OCI-LY7 (cell line): ENCODE results near the gene ANTKMT. TPM values are rescaled to one million over a fixed set of nuclear protein-coding genes. Genes with fewer than 3 reads are reported as not detected.
"Not testable (repeated sequence)": the region's sequence is repeated elsewhere in the genome, so short reads cannot be mapped to it uniquely, and the experiment has no call there.

ENCODE experiments used
- BruUV-seq: library from RNA; stranded (reverse); fragments of 400-500 nt; replicated peaks from 2 replicates; lab custom pipeline; 2021; lab: Mats Ljungman, UMichigan
- CTCF ChIA-PET: fragments of 300-600 bp; sonication (Branson Sonifier 250); formaldehyde crosslinking; loops from one replicate; lab custom pipeline; 2022; ENCODE audit warnings: antibody characterized with exemption; ENCODE audit not compliant: unreplicated experiment; lab: Charles Lee
- POLR2A ChIA-PET: fragments of 300-600 bp; sonication (Branson Sonifier 250); formaldehyde crosslinking; loops from one replicate; lab custom pipeline; 2022; ENCODE audit warnings: antibody characterized with exemption; lab: Charles Lee
- DNase-seq: peaks from one replicate; pipeline ENCODE4 v3.0.0-alpha.2; 2015; ENCODE audit warnings: low spot score
- H2AFZ ChIP-seq: fragments of 200-600 bp; sonication (generic), shearing (Covaris generic); 2 replicates; pipeline ENCODE4 v1.6.1; 2014; ENCODE audit warnings: mild to moderate bottlenecking, antibody characterized with exemption, low read length, moderate library complexity
- H3K27ac ChIP-seq: fragments of 200-600 bp; sonication (generic); 2 replicates; pipeline ENCODE4 v1.5.1; 2014; ENCODE audit warnings: mixed run types, low read depth, mild to moderate bottlenecking, moderate library complexity, low read length, inconsistent platforms; ENCODE audit not compliant: poor library complexity, severe bottlenecking
- H3K36me3 ChIP-seq: fragments of 200-600 bp; sonication (generic); 2 replicates; pipeline ENCODE4 v1.6.1; 2014; ENCODE audit warnings: mild to moderate bottlenecking, antibody characterized with exemption, low read length, moderate library complexity, mixed read lengths; ENCODE audit not compliant: insufficient read depth
- H3K4me1 ChIP-seq: fragments of 200-600 bp; sonication (generic); 2 replicates; pipeline ENCODE4 v1.5.1; 2014; ENCODE audit warnings: mild to moderate bottlenecking, low read length; ENCODE audit not compliant: insufficient read depth, poor library complexity, severe bottlenecking
- H3K4me2 ChIP-seq: fragments of 200-600 bp; sonication (generic); 2 replicates; pipeline ENCODE4 v1.6.1; 2014; ENCODE audit warnings: mild to moderate bottlenecking, low read length
- H3K4me3 ChIP-seq: fragments of 200-600 bp; sonication (generic); 2 replicates; pipeline ENCODE4 v1.5.1; 2014; ENCODE audit warnings: mild to moderate bottlenecking, low read depth, low read length; ENCODE audit not compliant: poor library complexity, severe bottlenecking
- H3K79me2 ChIP-seq: fragments of 200-600 bp; sonication (generic); 2 replicates; pipeline ENCODE4 v1.6.1; 2016; ENCODE audit warnings: low read depth, mild to moderate bottlenecking, low read length, moderate library complexity, mixed read lengths; ENCODE audit not compliant: insufficient read depth
- H3K9me2 ChIP-seq: fragments of 200-600 bp; sonication (generic); 2 replicates; pipeline ENCODE4 v1.6.1; 2016; ENCODE audit warnings: mild to moderate bottlenecking, low read length, mixed read lengths; ENCODE audit not compliant: insufficient read depth
- H3K9me3 ChIP-seq: fragments of 200-600 bp; sonication (generic); 2 replicates; pipeline ENCODE4 v1.6.1; 2014; ENCODE audit warnings: mild to moderate bottlenecking, mixed run types, low read length, mixed read lengths
- H4K20me1 ChIP-seq: fragments of 200-600 bp; sonication (generic); 2 replicates; pipeline ENCODE4 v1.6.1; 2014; ENCODE audit warnings: mild to moderate bottlenecking, antibody characterized with exemption, low read length, moderate library complexity, mixed read lengths; ENCODE audit not compliant: insufficient read depth
- EZH2phosphoT487 ChIP-seq: fragments of 200-600 bp; sonication (generic); IDR thresholded peaks from 2 replicates; pipeline ENCODE4 v1.6.1; 2018; ENCODE audit warnings: low read depth, borderline replicate concordance, mild to moderate bottlenecking, mixed run types, antibody characterized with exemption, low read length, moderate library complexity, mixed read lengths
- intact Hi-C: fragments of 100-400 bp; cut with micrococcal nuclease; formaldehyde crosslinking; loops from one replicate; pipeline ENCODE4 v1.10.0; 2022; ENCODE audit not compliant: unreplicated experiment
- total RNA-seq, 2 experiments: library from RNA; depleted of rRNA in 1 of 2; stranded (reverse); fragments of >200 nt in 1 of 2; shearing (Covaris generic) in 1 of 2; gene quantifications; 2 replicates each; pipeline ENCODE4 v1.2.3, GENCODE V29; 2014 to 2022
- TF ChIP-seq, protein P1 (sequence below): fragments of 200-600 bp; sonication (generic); conservative IDR thresholded peaks from 2 replicates; pipeline ENCODE4 v1.5.1; 2014; ENCODE audit warnings: mild to moderate bottlenecking, antibody characterized with exemption, low read length, moderate library complexity, mixed read lengths

The ANTKMT gene
- total RNA-seq, 2 experiments from 2014 or later: 46.5 to 51.3 TPM

- H3K36me3 ChIP-seq, H3K9me2 ChIP-seq, BruUV-seq, H3K79me2 ChIP-seq, H3K27ac ChIP-seq, H3K4me3 ChIP-seq, H2AFZ ChIP-seq, intact Hi-C loops, H3K9me3 ChIP-seq, H3K4me2 ChIP-seq, H4K20me1 ChIP-seq: not testable (repeated sequence)
- H3K4me1 ChIP-seq: peaks cover 17% of the 10 kb centered on the region
- POLR2A ChIA-PET: interaction anchor here (0.7 to 1.0 kb wide), 2 partner anchors 9 to 27 kb away, joined by 3 to 6 read pairs; no protein-coding TSS in a partner anchor
- peak; percentile 67 for DNase-seq
- TF ChIP-seq, protein P1, sequence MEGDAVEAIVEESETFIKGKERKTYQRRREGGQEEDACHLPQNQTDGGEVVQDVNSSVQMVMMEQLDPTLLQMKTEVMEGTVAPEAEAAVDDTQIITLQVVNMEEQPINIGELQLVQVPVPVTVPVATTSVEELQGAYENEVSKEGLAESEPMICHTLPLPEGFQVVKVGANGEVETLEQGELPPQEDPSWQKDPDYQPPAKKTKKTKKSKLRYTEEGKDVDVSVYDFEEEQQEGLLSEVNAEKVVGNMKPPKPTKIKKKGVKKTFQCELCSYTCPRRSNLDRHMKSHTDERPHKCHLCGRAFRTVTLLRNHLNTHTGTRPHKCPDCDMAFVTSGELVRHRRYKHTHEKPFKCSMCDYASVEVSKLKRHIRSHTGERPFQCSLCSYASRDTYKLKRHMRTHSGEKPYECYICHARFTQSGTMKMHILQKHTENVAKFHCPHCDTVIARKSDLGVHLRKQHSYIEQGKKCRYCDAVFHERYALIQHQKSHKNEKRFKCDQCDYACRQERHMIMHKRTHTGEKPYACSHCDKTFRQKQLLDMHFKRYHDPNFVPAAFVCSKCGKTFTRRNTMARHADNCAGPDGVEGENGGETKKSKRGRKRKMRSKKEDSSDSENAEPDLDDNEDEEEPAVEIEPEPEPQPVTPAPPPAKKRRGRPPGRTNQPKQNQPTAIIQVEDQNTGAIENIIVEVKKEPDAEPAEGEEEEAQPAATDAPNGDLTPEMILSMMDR: peak; percentile 73
- CTCF ChIA-PET: interaction anchor here (0.6 kb wide), 1 partner anchor 15 kb away, joined by 3 read pairs; no protein-coding TSS in a partner anchor
Measured at GRCh38 chr16:712740-713250, 8.2 kb upstream of the ANTKMT start.

DNA sequence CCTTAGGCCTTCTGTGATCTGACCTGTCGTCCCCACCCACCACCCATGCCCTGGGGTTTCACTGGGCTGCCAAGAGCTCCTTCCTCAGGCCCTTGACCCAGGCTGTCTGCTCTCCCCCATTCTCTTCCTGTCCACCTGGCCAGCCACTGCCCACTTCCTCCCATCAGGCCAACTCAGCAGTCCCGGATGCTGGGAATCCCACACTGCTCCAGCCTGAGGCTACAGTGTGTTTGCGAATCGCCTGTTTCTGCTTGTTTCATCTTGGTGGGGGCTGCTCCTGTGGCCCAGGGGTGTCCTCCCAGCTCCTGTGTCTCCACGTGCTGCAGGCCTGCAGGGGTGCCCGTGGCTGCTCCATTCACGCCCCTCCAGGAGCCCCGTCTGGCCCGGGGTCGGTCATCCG, 6.9 kb upstream of the ANTKMT start:
- ChIA-PET CTCF (no interaction called here), POLR2A (interaction anchor here (2.0 kb wide), 1 partner anchor 14 kb away, joined by 5 read pairs; no protein-coding TSS in a partner anchor)
- no peaks in the 10 kb centered on the region for H3K9me2 ChIP-seq
- no peak for DNase-seq
- H3K4me1 ChIP-seq: peaks cover 25% of the 10 kb centered on the region
- H3K27ac ChIP-seq: no peak overlapping the region
- H3K9me3 ChIP-seq: no peaks in the 10 kb centered on the region
- no peaks in the 10 kb centered on the region for H3K79me2 ChIP-seq
- no peak overlapping the region for H3K4me3 ChIP-seq
- no TSS peak for BruUV-seq
- H3K4me2 ChIP-seq: peak overlapping the region; percentile 58; the same call in 1 of the 2 replicates
- no peaks in the 10 kb centered on the region for H3K36me3 ChIP-seq
- H2AFZ ChIP-seq: no peak overlapping the region
- intact Hi-C loops: no loop called here
- H4K20me1 ChIP-seq: no peaks in the 10 kb centered on the region
- TF ChIP-seq, protein P1: no peak
- TF ChIP-seq EZH2phosphoT487: no peak
